ENCODE data around the gene ATP11A.

DNA sequence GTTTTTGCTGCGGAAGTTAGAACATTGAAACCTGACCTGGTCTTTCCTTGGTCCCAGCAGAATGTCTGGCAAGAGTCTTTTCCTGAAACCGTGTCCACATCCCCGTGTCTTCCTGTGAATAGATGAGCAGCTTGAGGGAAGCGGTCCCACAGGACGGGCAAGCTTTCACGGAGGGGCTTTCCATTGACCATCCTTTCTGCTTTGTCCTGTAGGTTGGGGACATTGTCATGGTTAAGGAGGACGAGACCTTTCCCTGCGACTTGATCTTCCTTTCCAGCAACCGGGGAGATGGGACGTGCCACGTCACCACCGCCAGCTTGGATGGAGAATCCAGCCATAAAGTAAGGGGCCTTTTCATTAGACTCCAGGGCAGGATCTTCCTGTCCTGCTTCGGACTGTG is 126.0 kb downstream of the ATP11A start:
- TF ChIP-seq EZH2 (optimal IDR thresholded peaks at IDR 0.05; ENCODE audit: low read depth, low read length): no peak
- TF ChIP-seq, protein P1, sequence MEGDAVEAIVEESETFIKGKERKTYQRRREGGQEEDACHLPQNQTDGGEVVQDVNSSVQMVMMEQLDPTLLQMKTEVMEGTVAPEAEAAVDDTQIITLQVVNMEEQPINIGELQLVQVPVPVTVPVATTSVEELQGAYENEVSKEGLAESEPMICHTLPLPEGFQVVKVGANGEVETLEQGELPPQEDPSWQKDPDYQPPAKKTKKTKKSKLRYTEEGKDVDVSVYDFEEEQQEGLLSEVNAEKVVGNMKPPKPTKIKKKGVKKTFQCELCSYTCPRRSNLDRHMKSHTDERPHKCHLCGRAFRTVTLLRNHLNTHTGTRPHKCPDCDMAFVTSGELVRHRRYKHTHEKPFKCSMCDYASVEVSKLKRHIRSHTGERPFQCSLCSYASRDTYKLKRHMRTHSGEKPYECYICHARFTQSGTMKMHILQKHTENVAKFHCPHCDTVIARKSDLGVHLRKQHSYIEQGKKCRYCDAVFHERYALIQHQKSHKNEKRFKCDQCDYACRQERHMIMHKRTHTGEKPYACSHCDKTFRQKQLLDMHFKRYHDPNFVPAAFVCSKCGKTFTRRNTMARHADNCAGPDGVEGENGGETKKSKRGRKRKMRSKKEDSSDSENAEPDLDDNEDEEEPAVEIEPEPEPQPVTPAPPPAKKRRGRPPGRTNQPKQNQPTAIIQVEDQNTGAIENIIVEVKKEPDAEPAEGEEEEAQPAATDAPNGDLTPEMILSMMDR (IDR thresholded peaks at IDR 0.05; ENCODE audit: low read length): no peak
